HepG2 (cell line): ENCODE data around the gene SEMA7A. TPM values are rescaled to one million over a fixed set of nuclear protein-coding genes. Genes with fewer than 3 reads are reported as not detected.

Experiments
- ATRX ChIP-seq: sonication (generic); formaldehyde crosslinking; IDR thresholded peaks from 2 replicates; pipeline ENCODE4 v1.4.0; 2020; ENCODE audit warnings: missing genetic modification reagents, borderline replicate concordance
- CENPT ChIP-seq: sonication (generic); formaldehyde crosslinking; IDR thresholded peaks from 2 replicates; pipeline ENCODE4 v1.8.0; 2022; ENCODE audit warnings: low read depth, mild to moderate bottlenecking, moderate library complexity, missing genetic modification reagents
- EEA1 ChIP-seq: sonication (generic); formaldehyde crosslinking; IDR thresholded peaks from 2 replicates; pipeline ENCODE4 v1.5.1; 2020; ENCODE audit warnings: mild to moderate bottlenecking, missing genetic modification reagents, borderline replicate concordance
- ETV6 ChIP-seq: sonication (generic); formaldehyde crosslinking; conservative IDR thresholded peaks from 2 replicates; pipeline ENCODE4 v1.4.0; 2020; ENCODE audit warnings: missing genetic modification reagents
- FOXK1 ChIP-seq: sonication (generic); formaldehyde crosslinking; IDR thresholded peaks from 2 replicates; pipeline ENCODE4 v1.4.0; 2020; ENCODE audit warnings: low read depth, missing genetic modification reagents, borderline replicate concordance
- HNRNPUL1 ChIP-seq: fragments of 200-400 bp; formaldehyde crosslinking; IDR thresholded peaks from 2 replicates; pipeline ENCODE4 v1.6.1; 2017; ENCODE audit warnings: low read depth, mild to moderate bottlenecking, low read length, moderate library complexity
- MAFG ChIP-seq: sonication (generic); formaldehyde crosslinking; IDR thresholded peaks from 2 replicates; pipeline ENCODE4 v1.5.1; 2020; ENCODE audit warnings: mild to moderate bottlenecking, missing genetic modification reagents
- MEIS1 ChIP-seq: sonication (generic); formaldehyde crosslinking; IDR thresholded peaks from 2 replicates; pipeline ENCODE4 v1.9.0; 2021; ENCODE audit warnings: mild to moderate bottlenecking, missing genetic modification reagents, moderate library complexity, borderline replicate concordance
- NCOA5 ChIP-seq: sonication (generic); formaldehyde crosslinking; IDR thresholded peaks from 2 replicates; pipeline ENCODE4 v1.4.0; 2020; ENCODE audit warnings: missing genetic modification reagents
- NR0B2 ChIP-seq: sonication (generic); formaldehyde crosslinking; IDR thresholded peaks from 2 replicates; pipeline ENCODE4 v1.4.0; 2020; ENCODE audit warnings: mild to moderate bottlenecking, missing genetic modification reagents
- NRL ChIP-seq: sonication (generic); formaldehyde crosslinking; IDR thresholded peaks from 2 replicates; pipeline ENCODE4 v1.5.0; 2020; ENCODE audit warnings: missing genetic modification reagents, mild to moderate bottlenecking, moderate library complexity, borderline replicate concordance
- PHF5A ChIP-seq: IDR thresholded peaks from one replicate; pipeline ENCODE4 v1.6.1; 2018; ENCODE audit warnings: low read depth, missing genetic modification reagents; ENCODE audit not compliant: unreplicated experiment
- PRMT3 ChIP-seq: sonication (generic); formaldehyde crosslinking; IDR thresholded peaks from 2 replicates; pipeline ENCODE4 v1.8.1; 2022; ENCODE audit warnings: low read depth, mild to moderate bottlenecking, moderate library complexity, missing genetic modification reagents, borderline replicate concordance
- RERE ChIP-seq: IDR thresholded peaks from 2 replicates; pipeline ENCODE4 v1.6.1; 2016; ENCODE audit warnings: low read depth, missing genetic modification reagents, missing compliant biosample characterization
- SALL1 ChIP-seq: sonication (generic); formaldehyde crosslinking; IDR thresholded peaks from 2 replicates; pipeline ENCODE4 v1.8.0; 2022; ENCODE audit warnings: mild to moderate bottlenecking, missing genetic modification reagents
- TFE3 ChIP-seq: IDR thresholded peaks from 2 replicates; pipeline ENCODE4 v1.6.1; 2016
- ZBTB20 ChIP-seq: sonication (generic); formaldehyde crosslinking; IDR thresholded peaks from 2 replicates; pipeline ENCODE4 v1.8.1; 2023; ENCODE audit warnings: missing genetic modification reagents, low read depth, mild to moderate bottlenecking, borderline replicate concordance
- ZBTB42 ChIP-seq: sonication (generic); formaldehyde crosslinking; IDR thresholded peaks from 2 replicates; pipeline ENCODE4 v1.5.0; 2020; ENCODE audit warnings: mild to moderate bottlenecking, missing genetic modification reagents
- ZFP82 ChIP-seq: sonication (generic); formaldehyde crosslinking; IDR thresholded peaks from 2 replicates; pipeline ENCODE4 v1.5.1; 2020; ENCODE audit warnings: mild to moderate bottlenecking, missing genetic modification reagents, borderline replicate concordance
- ZNF274 ChIP-seq: sonication (generic); formaldehyde crosslinking; IDR thresholded peaks from 2 replicates; pipeline ENCODE4 v1.5.1; 2020; ENCODE audit warnings: mild to moderate bottlenecking, missing genetic modification reagents
- ZNF546 ChIP-seq: sonication (generic); formaldehyde crosslinking; conservative IDR thresholded peaks from 2 replicates; pipeline ENCODE4 v1.8.1; 2023; ENCODE audit warnings: mild to moderate bottlenecking, missing genetic modification reagents
- ZNF547 ChIP-seq: sonication (generic); formaldehyde crosslinking; IDR thresholded peaks from 2 replicates; pipeline ENCODE4 v1.5.1; 2020; ENCODE audit warnings: mild to moderate bottlenecking, missing genetic modification reagents
- ZNF670 ChIP-seq: sonication (generic); formaldehyde crosslinking; IDR thresholded peaks from 2 replicates; pipeline ENCODE4 v1.8.0; 2022; ENCODE audit warnings: mild to moderate bottlenecking, missing genetic modification reagents, borderline replicate concordance
- polyA plus RNA-seq, 8 experiments: library from polyadenylated mRNA; depleted of rRNA in 3 of 8; stranded (reverse) in 7 of 8; unstranded in 1 of 8; fragments of >200 nt; fragmentation: Illumina TruSeq in 4 of 8; extraction: Trizol in 4 of 8; gene quantifications; 2 replicates each; pipeline versions ENCODE4 v1.2.1 to v1.2.3, GENCODE V29; 2011 to 2016; ENCODE audit warnings: low read depth in 4 of 8, missing spikeins in 1 of 8, mixed read lengths in 1 of 8; ENCODE audit not compliant: insufficient read depth in 1 of 8
- total RNA-seq, 5 experiments: library from RNA; depleted of rRNA; stranded (reverse); fragments of >200 nt; fragmentation: Illumina TruSeq; extraction: Trizol; gene quantifications; 2 replicates each; pipeline ENCODE4 v1.2.3, GENCODE V29; 2016; ENCODE audit warnings: low read depth in 1 of 5

The SEMA7A gene
- total and polyA plus RNA-seq, 2 of the 13 experiments (the other 11 are each of a cell fraction or from before 2014, with no cell fraction given): 9.0 to 15.8 TPM

GRCh38 chr15:74382004-74382816, 51.5 kb downstream of the SEMA7A start (continued):
- 0 out of 2 replicates have a peak, but pooled peaks have one; percentile 41 for TF ChIP-seq FOXK1 (CRISPR knock-in tag)
- no peak for TF ChIP-seq PHF5A
- TF ChIP-seq ZNF547 (CRISPR knock-in tag): peak; percentile 67; the same call in 1 of the 2 replicates
- peak; percentile 80 for TF ChIP-seq ZNF274 (CRISPR knock-in tag)
- TF ChIP-seq NR0B2 (CRISPR knock-in tag): no peak
- TF ChIP-seq MAFG: no peak
- TF ChIP-seq ZBTB42: no peak
- peak; percentile 61; the same call in 1 of the 2 replicates for TF ChIP-seq TFE3
- no peak for TF ChIP-seq ZNF670 (CRISPR knock-in tag)
- no peak for TF ChIP-seq ZBTB20 (CRISPR knock-in tag)
- no peak for TF ChIP-seq ZNF546
- 0 out of 2 replicates have a peak, but pooled peaks have one; percentile 44 for TF ChIP-seq ETV6 (CRISPR knock-in tag)
- TF ChIP-seq MEIS1: no peak
- TF ChIP-seq ATRX (CRISPR knock-in tag): no peak
- no peak for TF ChIP-seq NRL (CRISPR knock-in tag)
- TF ChIP-seq NCOA5: no peak
- TF ChIP-seq SALL1 (CRISPR knock-in tag): peak; percentile 33; the same call in 1 of the 2 replicates
- TF ChIP-seq RERE (CRISPR knock-in tag): no peak
- TF ChIP-seq HNRNPUL1: no peak
- TF ChIP-seq EEA1: no peak
- no peak for TF ChIP-seq ZFP82 (CRISPR knock-in tag)
- no peak for TF ChIP-seq PRMT3 (CRISPR knock-in tag)
- no peak for TF ChIP-seq CENPT (CRISPR knock-in tag)
